CD14-positive monocyte (primary cell): Measurements from ENCODE around the gene RNF213. TPM values are rescaled to one million over a fixed set of nuclear protein-coding genes. Genes with fewer than 3 reads are reported as not detected.

Source experiments
- DNase-seq, 3 donors: peaks; one replicate each; pipeline ENCODE4 v3.0.0-alpha.2; 2011 to 2022
- H2AFZ ChIP-seq: 2 replicates; pipeline ENCODE4 v1.6.0; 2012; ENCODE audit warnings: mild to moderate bottlenecking, low read depth, low read length, inconsistent platforms; ENCODE audit not compliant: insufficient read depth, poor library complexity, severe bottlenecking
- H3K27ac ChIP-seq, 2 donors: 1 replicate in 1 of 2; 2 replicates in 1 of 2; pipeline ENCODE4 v1.5.1; 2012 to 2013; ENCODE audit warnings: low read length in 2 of 2, control low read depth in 1 of 2, inconsistent platforms in 1 of 2, low read depth in 1 of 2, mild to moderate bottlenecking in 1 of 2
- H3K27me3 ChIP-seq, 2 donors: one replicate each; pipeline versions ENCODE4 v1.6.0 to v1.6.1; 2011 to 2013; ENCODE audit warnings: low read length in 2 of 2; ENCODE audit not compliant: control insufficient read depth in 2 of 2, insufficient read depth in 2 of 2
- H3K36me3 ChIP-seq, 2 donors: replicated peaks in 1 of 2; 1 replicate in 1 of 2; 2 replicates in 1 of 2; pipeline versions ENCODE4 v1.5.1 to v1.6.1; 2012 to 2013; ENCODE audit warnings: low read length in 2 of 2, control low read depth in 1 of 2, inconsistent platforms in 1 of 2, mild to moderate bottlenecking in 1 of 2; ENCODE audit not compliant: insufficient read depth in 2 of 2, control insufficient read depth in 1 of 2
- H3K4me1 ChIP-seq, 2 donors: 1 replicate in 1 of 2; 2 replicates in 1 of 2; pipeline versions ENCODE4 v1.5.1 to v1.6.1; 2012 to 2013; ENCODE audit warnings: low read length in 2 of 2, control low read depth in 1 of 2, inconsistent platforms in 1 of 2, mild to moderate bottlenecking in 1 of 2, moderate library complexity in 1 of 2; ENCODE audit not compliant: insufficient read depth in 2 of 2, control insufficient read depth in 1 of 2
- H3K4me2 ChIP-seq: replicated peaks from 2 replicates; pipeline ENCODE3; 2012; ENCODE audit warnings: low read length, moderate library complexity, mild to moderate bottlenecking; ENCODE audit not compliant: poor library complexity, severe bottlenecking; ENCODE audit errors: extremely low read depth
- H3K4me3 ChIP-seq, 3 experiments: fragments of 200-600 bp in 1 of 3; sonication (generic) in 1 of 3; replicated peaks in 1 of 3; 1 replicate in 2 of 3; 2 replicates in 1 of 3; pipeline ENCODE4 v1.5.1; 2011 to 2013; ENCODE audit warnings: low read length in 3 of 3, mild to moderate bottlenecking in 3 of 3, control low read depth in 2 of 3, low read depth in 2 of 3, inconsistent platforms in 1 of 3, moderate library complexity in 1 of 3
- H3K79me2 ChIP-seq: 2 replicates; pipeline ENCODE4 v1.6.0; 2012; ENCODE audit warnings: mild to moderate bottlenecking, control low read depth, inconsistent platforms, low read length, moderate library complexity; ENCODE audit not compliant: insufficient read depth
- H3K9ac ChIP-seq: 2 replicates; pipeline ENCODE4 v1.6.0; 2017; ENCODE audit warnings: low read length, mild to moderate bottlenecking; ENCODE audit not compliant: insufficient read depth, poor library complexity, severe bottlenecking
- H3K9me3 ChIP-seq, 2 donors: replicated peaks in 1 of 2; 1 replicate in 1 of 2; 2 replicates in 1 of 2; pipeline versions ENCODE4 v1.5.1 to v1.6.1; 2012 to 2013; ENCODE audit warnings: low read length in 2 of 2, control low read depth in 1 of 2; ENCODE audit not compliant: control insufficient read depth in 1 of 2, insufficient read depth in 1 of 2
- H4K20me1 ChIP-seq: 2 replicates; pipeline ENCODE4 v1.6.0; 2012; ENCODE audit warnings: mild to moderate bottlenecking, low read length, control low read depth, moderate library complexity; ENCODE audit not compliant: insufficient read depth
- H3K27ac Mint-ChIP-seq, 7 donors: one replicate each; pipeline ENCODE4 v1.8.0; 2020; ENCODE audit warnings: mild to moderate bottlenecking in 7 of 7, mixed read lengths in 7 of 7, moderate library complexity in 6 of 7, inconsistent platforms in 2 of 7
- H3K27me3 Mint-ChIP-seq, 3 donors: one replicate each; pipeline ENCODE4 v1.8.0; 2021 to 2022; ENCODE audit warnings: low read depth in 3 of 3, mild to moderate bottlenecking in 3 of 3, mixed read lengths in 3 of 3, moderate library complexity in 3 of 3, inconsistent platforms in 1 of 3
- H3K36me3 Mint-ChIP-seq, 2 donors: one replicate each; pipeline ENCODE4 v1.8.0; 2020; ENCODE audit warnings: mixed read lengths in 2 of 2, inconsistent platforms in 1 of 2, mild to moderate bottlenecking in 1 of 2
- H3K4me1 Mint-ChIP-seq: one replicate; pipeline ENCODE4 v1.8.0; 2020; ENCODE audit warnings: mild to moderate bottlenecking, mixed read lengths
- H3K4me3 Mint-ChIP-seq, 2 donors: one replicate each; pipeline ENCODE4 v1.8.0; 2020; ENCODE audit warnings: mild to moderate bottlenecking in 2 of 2, mixed read lengths in 2 of 2, moderate library complexity in 1 of 2
- H3K9me3 Mint-ChIP-seq, 7 donors: one replicate each; pipeline ENCODE4 v1.8.0; 2020 to 2022; ENCODE audit warnings: mixed read lengths in 7 of 7, mild to moderate bottlenecking in 6 of 7, moderate library complexity in 6 of 7, inconsistent platforms in 2 of 7
- CTCF ChIP-seq: fragments of 200-600 bp; IDR thresholded peaks from one replicate; pipeline ENCODE4 v1.8.0; 2022; ENCODE audit warnings: antibody characterized with exemption, mild to moderate bottlenecking
- WGBS: methylation state at CpG from one replicate; pipeline ENCODE4 v1.1.5; 2013; ENCODE audit warnings: missing lambda C conversion rate; ENCODE audit not compliant: insufficient coverage; 5-methylcytosine and 5-hydroxymethylcytosine counted together
- intact Hi-C, 2 donors: fragments of 100-400 bp; cut with micrococcal nuclease; formaldehyde crosslinking; loops; one replicate each; pipeline versions ENCODE4 v1.15.0 to v1.15.1; 2023
- polyA plus RNA-seq, 3 donors: library from polyadenylated mRNA; depleted of rRNA in 1 of 3; unstranded in 2 of 3; stranded (reverse) in 1 of 3; fragments of 300-500 nt in 2 of 3; fragments of >200 nt in 1 of 3; fragmentation: Illumina TruSeq in 2 of 3; gene quantifications; 1 replicate in 2 of 3; 2 replicates in 1 of 3; pipeline ENCODE4 v1.2.3, GENCODE V29; 2012 to 2021

The RNF213 gene
- polyA plus RNA-seq, 3 donors, result 10.3 to 196 (median 18.1) TPM

DNA sequence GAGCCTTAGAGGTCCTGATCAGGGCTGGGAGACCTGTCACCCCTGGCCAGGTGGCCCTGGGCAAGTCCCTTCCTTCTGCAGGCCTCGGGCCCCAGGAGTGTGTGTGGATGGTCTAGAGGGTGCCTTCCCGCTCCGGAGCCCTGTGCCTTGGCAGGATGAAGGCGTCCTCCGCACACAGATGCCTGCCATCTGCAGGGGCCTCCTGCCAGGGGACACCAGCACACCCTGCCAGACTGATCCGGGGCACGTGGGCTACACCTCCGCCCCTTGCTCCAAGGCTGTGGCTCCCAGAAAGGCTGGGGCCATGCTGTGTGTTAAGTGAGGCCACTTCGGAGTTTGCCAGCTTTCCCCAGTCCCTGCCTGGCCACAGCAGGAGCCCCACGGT is 185.1 kb downstream of the RNF213 start:
- Histone ChIP-seq H4K20me1 (no peaks in the 10 kb centered on the region), H3K9ac (no peak overlapping the region), H3K27ac (no peak overlapping the region), H3K4me1 (no peaks in the 10 kb centered on the region), H3K4me2 (no peak overlapping the region), H2AFZ (no peak overlapping the region), H3K79me2 (no peaks in the 10 kb centered on the region), H3K27me3 (no peaks in the 10 kb centered on the region), H3K9me3 (no peaks in the 10 kb centered on the region), H3K4me3 (no peak overlapping the region), H3K36me3 (no peaks in the 10 kb centered on the region)
- no peak overlapping the region for H3K4me3 Mint-ChIP-seq
- no peaks in the 10 kb centered on the region for H3K4me1 Mint-ChIP-seq
- 93% methylated on average over 8 of the region's 10 CpGs for WGBS
- H3K27ac Mint-ChIP-seq, result no peak overlapping the region
- H3K9me3 Mint-ChIP-seq, result no peaks in the 10 kb centered on the region
- intact Hi-C loops, result no loop called here
- no peaks in the 10 kb centered on the region for H3K36me3 Mint-ChIP-seq
- peaks cover 1 to 2% (median 2%) of the 10 kb centered on the region in 3 donors for H3K27me3 Mint-ChIP-seq
- no peak for TF ChIP-seq CTCF
- no peak for DNase-seq

DNA sequence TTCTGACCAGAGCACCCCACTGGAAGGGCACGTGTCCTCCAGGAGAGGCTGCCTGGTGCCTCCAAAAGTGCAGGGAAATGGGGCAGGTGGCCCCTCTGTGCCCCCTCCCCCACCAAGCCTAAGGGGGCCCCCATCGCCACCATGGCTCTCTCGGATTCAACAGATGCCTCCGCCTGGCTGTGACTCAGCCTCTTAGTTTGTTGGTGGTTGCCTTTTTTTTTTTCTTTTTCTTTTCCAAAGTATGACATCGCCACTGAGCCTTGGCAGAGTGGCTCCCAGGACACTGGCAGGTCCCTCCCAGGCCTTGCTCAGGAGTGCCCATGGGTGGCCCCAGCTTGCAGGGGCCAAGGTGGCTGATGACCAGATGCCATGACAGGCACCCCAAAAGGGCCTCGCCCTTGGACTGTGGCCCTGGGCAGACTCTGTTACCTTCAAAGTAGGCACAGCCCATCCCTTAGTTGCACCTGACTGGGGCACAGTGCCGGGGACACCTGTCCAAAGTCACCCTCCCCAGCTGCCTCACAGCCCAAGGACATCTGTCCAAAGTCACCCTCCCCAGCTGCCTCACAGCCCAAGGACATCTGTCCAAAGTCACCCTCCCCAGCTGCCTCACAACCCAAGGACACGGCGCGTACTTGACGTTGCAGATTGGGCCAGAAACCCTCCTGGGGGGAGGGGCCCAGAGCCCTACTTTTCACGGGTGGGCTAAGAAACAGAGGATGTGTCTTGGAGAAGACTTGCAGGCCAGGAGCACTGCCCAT is 186.2 kb downstream of the RNF213 start:
- intact Hi-C loops, result no loop called here
- 89% methylated on average over 5 of the region's 12 CpGs for WGBS

More for the DNA sequence above, 186.2 kb downstream of the RNF213 start:
- no peaks in the 10 kb centered on the region for H3K27me3 ChIP-seq
- H3K4me1 ChIP-seq, result no peaks in the 10 kb centered on the region
- DNase-seq, result no peak
- TF ChIP-seq CTCF, result no peak
- H3K4me3 ChIP-seq, result no peak overlapping the region
- no peaks in the 10 kb centered on the region for H4K20me1 ChIP-seq
- no peaks in the 10 kb centered on the region for H3K4me1 Mint-ChIP-seq
- H3K9me3 Mint-ChIP-seq, result peaks cover 0 to 4% (median 1%) of the 10 kb centered on the region in 7 donors
- no peak overlapping the region for H3K27ac ChIP-seq
- H3K9ac ChIP-seq, result no peak overlapping the region
- no peak overlapping the region for H3K27ac Mint-ChIP-seq
- no peaks in the 10 kb centered on the region for H3K36me3 ChIP-seq
- H3K4me3 Mint-ChIP-seq, result no peak overlapping the region
- H3K4me2 ChIP-seq, result no peak overlapping the region
- H3K36me3 Mint-ChIP-seq, result no peaks in the 10 kb centered on the region
- H3K79me2 ChIP-seq, result no peaks in the 10 kb centered on the region
- H2AFZ ChIP-seq, result no peak overlapping the region
- H3K9me3 ChIP-seq, result no peaks in the 10 kb centered on the region
- peaks cover 1 to 4% (median 2%) of the 10 kb centered on the region in 3 donors for H3K27me3 Mint-ChIP-seq
